HCT116 (cell line): ENCODE data around the gene ARTN. TPM values are rescaled to one million over a fixed set of nuclear protein-coding genes. Genes with fewer than 3 reads are reported as not detected.

Experiments used
- ATAC-seq: fragments of 200-7000 bp; cut with Tn5 transposase; 2 replicates; pipeline ENCODE4 v1.9.1; 2020; ENCODE audit warnings: mild to moderate bottlenecking, moderate library complexity
- BruUV-seq: library from RNA; stranded (reverse); fragments of 400-500 nt; replicated peaks from 2 replicates; lab custom pipeline; 2021; lab: Mats Ljungman, UMichigan
- CTCF ChIA-PET: fragments of 300-600 bp; sonication (Branson Sonifier 250); formaldehyde crosslinking; loops from one replicate; lab custom pipeline; 2021; ENCODE audit warnings: antibody characterized with exemption; lab: Charles Lee
- POLR2A ChIA-PET: fragments of 300-600, 350-600 bp; sonication (Branson Sonifier 250); formaldehyde crosslinking; loops from one replicate; lab custom pipeline; 2021; ENCODE audit warnings: antibody characterized with exemption; lab: Charles Lee
- RAD21 ChIA-PET, 2 experiments: fragments of 300-600 bp; sonication (Branson Sonifier 250); formaldehyde crosslinking; loops; one replicate each; lab custom pipeline; 2023; ENCODE audit warnings: low total read pairs in 2 of 2; ENCODE audit not compliant: uncharacterized antibody in 2 of 2, unreplicated experiment in 2 of 2, low non-redundant PET in 1 of 2; lab: Charles Lee
- DNase-seq: peaks from one replicate; pipeline ENCODE4 v3.0.0-alpha.2; 2010; ENCODE audit warnings: low read depth, low spot score
- H2AFZ ChIP-seq: fragments of 200-600 bp; shearing (Covaris generic), sonication (generic); 2 replicates; pipeline ENCODE4 v1.6.1; 2017; ENCODE audit warnings: low read depth, mixed run types, mixed read lengths, antibody characterized with exemption, low read length; ENCODE audit not compliant: poor library complexity, severe bottlenecking
- H3K27ac ChIP-seq: 2 replicates; pipeline ENCODE4 v1.5.1; 2012; ENCODE audit warnings: low read depth, low read length
- H3K27me3 ChIP-seq: fragments of 200-600 bp; sonication (generic); 2 replicates; pipeline ENCODE4 v1.6.1; 2016; ENCODE audit warnings: mixed run types, low read length, mixed read lengths; ENCODE audit not compliant: insufficient read depth
- H3K36me3 ChIP-seq, 2 experiments: fragments of 200-500 bp in 1 of 2; fragments of 200-600 bp in 1 of 2; sonication (Bioruptor generic) in 1 of 2; sonication (generic) in 1 of 2; 2 replicates each; pipeline versions ENCODE4 v1.5.1 to v1.6.1; 2014 to 2016; ENCODE audit warnings: low read length in 2 of 2, inconsistent platforms in 1 of 2, mixed read lengths in 1 of 2, mixed run types in 1 of 2; ENCODE audit not compliant: insufficient read depth in 2 of 2, control insufficient read depth in 1 of 2
- H3K4me1 ChIP-seq, 2 experiments: fragments of 200-600 bp in 1 of 2; sonication (generic) in 1 of 2; 2 replicates each; pipeline versions ENCODE4 v1.5.1 to v1.6.1; 2012 to 2017; ENCODE audit warnings: low read length in 2 of 2, inconsistent platforms in 1 of 2, mild to moderate bottlenecking in 1 of 2, mixed read lengths in 1 of 2, mixed run types in 1 of 2, moderate library complexity in 1 of 2; ENCODE audit not compliant: insufficient read depth in 2 of 2, control insufficient read depth in 1 of 2
- H3K4me2 ChIP-seq: fragments of 200-600 bp; sonication (generic); 2 replicates; pipeline ENCODE4 v1.6.1; 2017; ENCODE audit warnings: mixed run types, low read length, mixed read lengths
- H3K4me3 ChIP-seq, 2 experiments: fragments of 200-600 bp in 1 of 2; sonication (generic) in 1 of 2; replicated peaks in 1 of 2; 2 replicates each; pipeline ENCODE4 v1.5.1; 2011 to 2016; ENCODE audit warnings: low read length in 2 of 2, control low read depth in 1 of 2, low read depth in 1 of 2, mild to moderate bottlenecking in 1 of 2, mixed read lengths in 1 of 2, mixed run types in 1 of 2
- H3K79me2 ChIP-seq: fragments of 200-600 bp; sonication (generic); 2 replicates; pipeline ENCODE4 v1.6.1; 2017; ENCODE audit warnings: mild to moderate bottlenecking, mixed run types, low read length, moderate library complexity, mixed read lengths; ENCODE audit not compliant: insufficient read depth
- H3K9ac ChIP-seq: fragments of 200-600 bp; sonication (generic); 2 replicates; pipeline ENCODE4 v1.6.1; 2016; ENCODE audit warnings: low read length, mixed read lengths
- H3K9me2 ChIP-seq: fragments of 200-600 bp; sonication (generic), shearing (Covaris generic); 2 replicates; pipeline ENCODE4 v1.6.1; 2017; ENCODE audit warnings: mixed run types, mild to moderate bottlenecking, moderate library complexity; ENCODE audit not compliant: insufficient read depth
- H3K9me3 ChIP-seq, 2 experiments: fragments of 200-500 bp in 1 of 2; fragments of 200-600 bp in 1 of 2; sonication (Bioruptor generic) in 1 of 2; sonication (generic) in 1 of 2; 2 replicates each; pipeline ENCODE4 v1.6.1; 2014 to 2017; ENCODE audit warnings: low read length in 2 of 2, mixed read lengths in 2 of 2, inconsistent platforms in 1 of 2, low read depth in 1 of 2, mild to moderate bottlenecking in 1 of 2, mixed run types in 1 of 2, moderate library complexity in 1 of 2; ENCODE audit not compliant: control insufficient read depth in 1 of 2, insufficient read depth in 1 of 2
- H4K20me1 ChIP-seq: fragments of 200-600 bp; sonication (generic), shearing (Covaris generic); 2 replicates; pipeline ENCODE4 v1.6.1; 2017; ENCODE audit warnings: mixed run types, mild to moderate bottlenecking, moderate library complexity; ENCODE audit not compliant: insufficient read depth
- CBX3 ChIP-seq: IDR thresholded peaks from 2 replicates; pipeline ENCODE4 v1.6.1; 2012; ENCODE audit warnings: low read depth
- CTCF ChIP-seq, 3 experiments: fragments of 200-600 bp in 1 of 3; sonication (generic) in 1 of 3; IDR thresholded peaks in 2 of 3; conservative IDR thresholded peaks in 1 of 3; 2 replicates each; pipeline ENCODE4 v1.5.1; 2012 to 2017; ENCODE audit warnings: low read depth in 2 of 3, low read length in 2 of 3, antibody characterized with exemption in 1 of 3, borderline replicate concordance in 1 of 3, control low read depth in 1 of 3, mild to moderate bottlenecking in 1 of 3, mixed read lengths in 1 of 3, mixed run types in 1 of 3, moderate library complexity in 1 of 3; ENCODE audit not compliant: insufficient read depth in 1 of 3
- EGR1 ChIP-seq: IDR thresholded peaks from 2 replicates; pipeline ENCODE4 v1.6.1; 2012; ENCODE audit warnings: low read depth
- ELF1 ChIP-seq: IDR thresholded peaks from 2 replicates; pipeline ENCODE4 v1.6.1; 2012; ENCODE audit warnings: low read depth, borderline replicate concordance
- EZH2 ChIP-seq: fragments of 200-600 bp; sonication (generic); IDR thresholded peaks from 2 replicates; pipeline ENCODE4 v1.6.1; 2017; ENCODE audit warnings: antibody characterized with exemption, mixed run types
- FOSL1 ChIP-seq: IDR thresholded peaks from 2 replicates; pipeline ENCODE4 v1.6.1; 2012; ENCODE audit warnings: low read depth
- JUND ChIP-seq: IDR thresholded peaks from 2 replicates; pipeline ENCODE4 v1.6.1; 2012
- MAX ChIP-seq: IDR thresholded peaks from 2 replicates; pipeline ENCODE4 v1.6.1; 2012
- POLR2AphosphoS5 ChIP-seq: IDR thresholded peaks from 2 replicates; pipeline ENCODE4 v1.6.1; 2011; ENCODE audit warnings: mild to moderate bottlenecking, low read depth, low read length, moderate library complexity
- RAD21 ChIP-seq: IDR thresholded peaks from 2 replicates; pipeline ENCODE4 v1.6.1; 2012; ENCODE audit warnings: low read depth, mild to moderate bottlenecking
- SIN3A ChIP-seq: IDR thresholded peaks from 2 replicates; pipeline ENCODE4 v1.6.1; 2012; ENCODE audit warnings: low read depth
- SP1 ChIP-seq: IDR thresholded peaks from 2 replicates; pipeline ENCODE4 v1.6.1; 2012; ENCODE audit warnings: low read depth
- SRF ChIP-seq: IDR thresholded peaks from 2 replicates; pipeline ENCODE4 v1.6.1; 2012; ENCODE audit warnings: low read depth
- TCF7L2 ChIP-seq: IDR thresholded peaks from 2 replicates; pipeline ENCODE4 v1.7.0; 2011; ENCODE audit warnings: borderline replicate concordance, inconsistent platforms; ENCODE audit not compliant: insufficient read depth, insufficient read length; ENCODE audit errors: extremely low read depth
- YY1 ChIP-seq: IDR thresholded peaks from 2 replicates; pipeline ENCODE4 v1.6.1; 2011; ENCODE audit warnings: low read length, low read depth, moderate library complexity, mild to moderate bottlenecking; ENCODE audit not compliant: insufficient replicate concordance; ENCODE audit errors: extremely low read depth
- ZBTB33 ChIP-seq: IDR thresholded peaks from 2 replicates; pipeline ENCODE4 v1.6.1; 2011; ENCODE audit warnings: mild to moderate bottlenecking, low read length, moderate library complexity; ENCODE audit not compliant: insufficient replicate concordance; ENCODE audit errors: extremely low read depth
- ZFX ChIP-seq: fragments of 450-650 bp; IDR thresholded peaks from 2 replicates; pipeline ENCODE4 v1.6.1; 2017
- intact Hi-C: fragments of 100-400 bp; cut with micrococcal nuclease; formaldehyde crosslinking; loops from 2 replicates; pipeline ENCODE4 v1.10.0; 2022
- total RNA-seq: library from RNA; stranded (reverse); gene quantifications from one replicate; pipeline ENCODE4 v1.2.1, GENCODE V29; 2021; ENCODE audit not compliant: unreplicated experiment
- TF ChIP-seq, protein P1 (sequence below): IDR thresholded peaks from 2 replicates; pipeline ENCODE4 v1.6.1; 2012; ENCODE audit warnings: low read depth

ARTN gene
- total RNA-seq, 1 experiment from 2014 or later, result 36.4 TPM

- Histone ChIP-seq H3K36me3 (no peaks in the 10 kb centered on the region), H3K4me3 (peak overlapping the region in 1 of 2 experiments; percentile 32; a peak in 1 of 4 replicates), H3K9ac (peak overlapping the region; percentile 42), H3K79me2 (peaks cover 6% of the 10 kb centered on the region; the same call in 1 of the 2 replicates), H3K9me3 (no peaks in the 10 kb centered on the region), H3K27me3 (no peaks in the 10 kb centered on the region), H3K4me2 (peak overlapping the region; percentile 75), H3K4me1 (peaks cover 37 to 96% of the 10 kb centered on the region in 2 experiments), H3K27ac (peak overlapping the region; percentile 73), H4K20me1 (no peaks in the 10 kb centered on the region), H3K9me2 (no peaks in the 10 kb centered on the region), H2AFZ (no peak overlapping the region)
- ChIA-PET CTCF (interaction anchor here (0.5 to 12.2 kb wide), 17 partner anchors 8 to 704 kb away, joined by 3 to 479 read pairs (median 4); partner anchors contain the start of genes IPO13, KDM4A and PTPRF), POLR2A (interaction anchor here (0.8 to 3.5 kb wide), 9 partner anchors 11 to 572 kb away, joined by 3 to 22 read pairs (median 3); partner anchors contain the start of gene CDC20), RAD21 (interaction anchor here (1.0 to 3.5 kb wide), 4 partner anchors 73 to 167 kb away, joined by 3 to 21 read pairs (median 4); no protein-coding TSS in a partner anchor)
- ATAC-seq, result peak; percentile 23
- BruUV-seq, result TSS peak; percentile 55
- peak; percentile 49 for DNase-seq
- intact Hi-C loops, result loop anchor here (1.0 to 5.0 kb wide), 4 partner anchors 93 to 403 kb away; no protein-coding TSS in a partner anchor
- TF ChIP-seq EZH2 (no peak), ZFX (peak; percentile 49; the same call in 1 of the 2 replicates), CBX3 (no peak), YY1 (no peak), SRF (no peak), SIN3A (no peak), ELF1 (no peak), TCF7L2 (no peak), JUND (no peak), CTCF (IDR thresholded peaks at IDR 0.05 in 2 of 3, conservative IDR thresholded peaks at IDR 0.05 in 1 of 3; ENCODE audit: borderline replicate concordance in 1 of 3, insufficient read depth in 1 of 3, low read depth in 2 of 3, low read length in 2 of 3) (peak in 2 of 3 experiments; percentile 63 to 75; a peak in 4 of 6 replicates), POLR2AphosphoS5 (0 out of 2 replicates have a peak, but pooled peaks have one; percentile 6), SP1 (no peak), MAX (no peak), EGR1 (no peak), ZBTB33 (no peak), FOSL1 (no peak), RAD21 (no peak)
- TF ChIP-seq, protein P1, sequence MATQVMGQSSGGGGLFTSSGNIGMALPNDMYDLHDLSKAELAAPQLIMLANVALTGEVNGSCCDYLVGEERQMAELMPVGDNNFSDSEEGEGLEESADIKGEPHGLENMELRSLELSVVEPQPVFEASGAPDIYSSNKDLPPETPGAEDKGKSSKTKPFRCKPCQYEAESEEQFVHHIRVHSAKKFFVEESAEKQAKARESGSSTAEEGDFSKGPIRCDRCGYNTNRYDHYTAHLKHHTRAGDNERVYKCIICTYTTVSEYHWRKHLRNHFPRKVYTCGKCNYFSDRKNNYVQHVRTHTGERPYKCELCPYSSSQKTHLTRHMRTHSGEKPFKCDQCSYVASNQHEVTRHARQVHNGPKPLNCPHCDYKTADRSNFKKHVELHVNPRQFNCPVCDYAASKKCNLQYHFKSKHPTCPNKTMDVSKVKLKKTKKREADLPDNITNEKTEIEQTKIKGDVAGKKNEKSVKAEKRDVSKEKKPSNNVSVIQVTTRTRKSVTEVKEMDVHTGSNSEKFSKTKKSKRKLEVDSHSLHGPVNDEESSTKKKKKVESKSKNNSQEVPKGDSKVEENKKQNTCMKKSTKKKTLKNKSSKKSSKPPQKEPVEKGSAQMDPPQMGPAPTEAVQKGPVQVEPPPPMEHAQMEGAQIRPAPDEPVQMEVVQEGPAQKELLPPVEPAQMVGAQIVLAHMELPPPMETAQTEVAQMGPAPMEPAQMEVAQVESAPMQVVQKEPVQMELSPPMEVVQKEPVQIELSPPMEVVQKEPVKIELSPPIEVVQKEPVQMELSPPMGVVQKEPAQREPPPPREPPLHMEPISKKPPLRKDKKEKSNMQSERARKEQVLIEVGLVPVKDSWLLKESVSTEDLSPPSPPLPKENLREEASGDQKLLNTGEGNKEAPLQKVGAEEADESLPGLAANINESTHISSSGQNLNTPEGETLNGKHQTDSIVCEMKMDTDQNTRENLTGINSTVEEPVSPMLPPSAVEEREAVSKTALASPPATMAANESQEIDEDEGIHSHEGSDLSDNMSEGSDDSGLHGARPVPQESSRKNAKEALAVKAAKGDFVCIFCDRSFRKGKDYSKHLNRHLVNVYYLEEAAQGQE, result no peak
These were observed 3.2 kb upstream of the ARTN start for GRCh38 chr1:43930168-43930948.
